Muscle of back (tissue), 11 donors: ENCODE data around the gene KIAA0825. TPM values are rescaled to one million over a fixed set of nuclear protein-coding genes. Genes with fewer than 3 reads are reported as not detected.
A peak's percentile ranks its signal among the peaks of the same experiment; 100 is the strongest.
"Not testable (repeated sequence)": the region's sequence is repeated elsewhere in the genome, so short reads cannot be mapped to it uniquely, and the experiment has no call there.

Source experiments
- DNase-seq, 3 donors: peaks; one replicate each; pipeline versions ENCODE4 v3.0.0 to v3.0.0-alpha.2; 2013
- polyA plus RNA-seq, 10 donors: library from polyadenylated mRNA; unstranded; fragments of 120-200 nt; gene quantifications; one replicate each; pipeline ENCODE4 v1.2.1, GENCODE V29; 2013; ENCODE audit not compliant: insufficient read length in 10 of 10

Gene KIAA0825
- polyA plus RNA-seq, 10 donors: 2.3 to 3.3 (median 2.9) TPM

- no peak for DNase-seq
These were observed 429.7 kb downstream of the KIAA0825 start for GRCh38 chr5:94188725-94189124.

- DNase-seq: no peak
These were observed 433.5 kb downstream of the KIAA0825 start for GRCh38 chr5:94184870-94185269.

GRCh38 chr5:94181895-94182294 lies 436.5 kb downstream of the KIAA0825 start:
- DNase-seq: peak in 1 of 3 donors; percentile 3

DNA sequence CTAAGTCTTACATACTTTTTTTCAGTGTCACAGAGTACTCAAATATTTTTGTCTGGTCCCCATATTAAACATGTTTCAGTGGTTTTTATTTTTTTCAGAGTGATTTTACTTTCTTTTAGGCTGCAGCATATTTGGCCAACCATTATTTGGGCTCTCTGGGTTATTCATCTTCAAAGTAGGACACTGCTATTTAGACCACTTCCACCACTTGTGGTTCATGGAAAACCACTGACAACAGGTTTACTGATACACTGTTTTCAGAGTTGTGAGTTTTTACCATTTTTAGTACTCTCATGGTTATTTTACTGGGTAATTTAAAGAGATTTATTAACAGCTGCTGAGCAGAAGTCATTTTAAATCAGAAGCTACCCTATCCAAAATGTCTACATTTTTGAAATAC lies 437.6 kb downstream of the KIAA0825 start:
- no peak for DNase-seq

- DNase-seq: no peak
These were observed 442.5 kb downstream of the KIAA0825 start for GRCh38 chr5:94175912-94176311.

DNA sequence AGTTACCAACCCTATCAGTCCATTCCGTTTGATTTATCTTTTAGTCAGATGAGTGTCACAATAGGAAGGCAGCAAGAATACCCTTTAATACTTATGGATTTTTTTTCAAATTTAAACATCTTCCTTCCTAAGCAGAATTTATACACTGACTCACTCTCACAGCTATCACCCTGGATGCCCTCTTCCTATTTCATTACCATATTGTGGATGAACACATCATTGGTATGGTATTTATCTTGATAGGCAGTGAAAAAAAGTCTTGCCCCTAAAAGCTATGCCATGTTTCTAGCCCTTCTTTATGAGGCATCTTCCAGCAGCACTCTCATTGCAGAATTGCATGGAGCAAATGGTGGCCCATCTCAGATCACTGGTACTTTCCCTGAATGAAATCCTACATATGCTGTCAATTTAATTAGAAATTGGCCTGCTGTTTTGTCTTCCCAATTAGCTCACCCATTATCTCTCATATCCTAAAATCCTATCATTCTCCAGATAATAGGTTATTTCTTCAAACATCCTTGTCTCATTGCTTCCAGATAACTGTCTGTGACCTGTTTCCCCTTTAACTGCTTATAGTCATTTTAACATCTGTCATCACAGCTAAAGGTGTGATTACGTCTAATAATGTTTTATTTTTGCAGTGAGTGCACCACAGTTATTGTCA lies 443.5 kb downstream of the KIAA0825 start:
- peak in 1 of 3 donors; percentile 6 for DNase-seq

- DNase-seq: no peak
These were observed 445.3 kb downstream of the KIAA0825 start for GRCh38 chr5:94173100-94173499.

- DNase-seq: not testable (repeated sequence)
These were observed 447.3 kb downstream of the KIAA0825 start for GRCh38 chr5:94171070-94171469.

DNA sequence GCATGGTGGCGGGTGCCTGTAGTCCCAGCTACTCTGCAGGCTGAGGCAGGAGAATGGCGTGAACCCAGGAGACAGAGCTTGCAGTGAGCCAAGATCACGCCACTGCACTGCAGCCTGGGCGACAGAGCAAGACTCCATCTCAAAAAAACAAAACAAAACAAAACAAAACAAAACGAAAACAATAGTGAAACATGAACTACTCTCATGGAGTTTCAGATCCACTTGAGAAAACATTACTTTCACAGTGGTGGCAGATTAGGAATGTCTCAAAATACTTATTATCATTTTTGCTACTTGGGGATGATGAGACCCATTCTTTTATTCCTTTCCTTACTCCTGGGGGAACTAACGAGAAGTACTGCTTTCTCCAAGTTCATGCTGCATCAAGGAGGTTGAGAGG lies 448.2 kb downstream of the KIAA0825 start:
- not testable (repeated sequence) for DNase-seq

DNA sequence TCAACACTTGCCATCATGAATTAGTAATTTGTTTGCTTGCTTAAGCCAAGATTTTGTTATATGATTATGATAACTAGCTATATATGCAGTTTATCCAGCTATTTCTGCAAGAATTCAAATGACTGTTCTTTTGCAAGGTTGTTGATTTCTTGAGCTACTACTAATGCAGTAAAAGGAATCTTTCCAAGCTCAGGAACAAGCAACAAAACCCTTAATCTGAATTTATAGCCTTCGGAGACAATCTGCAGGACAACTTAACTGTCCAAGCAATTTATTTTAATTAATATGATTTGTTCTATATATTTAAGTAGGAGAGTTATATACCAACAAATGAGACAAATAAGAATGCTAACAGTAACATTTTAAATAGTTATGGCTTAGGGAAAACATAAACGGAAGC lies 450.3 kb downstream of the KIAA0825 start:
- no peak for DNase-seq

- no peak for DNase-seq
These were observed 456.6 kb downstream of the KIAA0825 start for GRCh38 chr5:94161801-94162200.

DNA sequence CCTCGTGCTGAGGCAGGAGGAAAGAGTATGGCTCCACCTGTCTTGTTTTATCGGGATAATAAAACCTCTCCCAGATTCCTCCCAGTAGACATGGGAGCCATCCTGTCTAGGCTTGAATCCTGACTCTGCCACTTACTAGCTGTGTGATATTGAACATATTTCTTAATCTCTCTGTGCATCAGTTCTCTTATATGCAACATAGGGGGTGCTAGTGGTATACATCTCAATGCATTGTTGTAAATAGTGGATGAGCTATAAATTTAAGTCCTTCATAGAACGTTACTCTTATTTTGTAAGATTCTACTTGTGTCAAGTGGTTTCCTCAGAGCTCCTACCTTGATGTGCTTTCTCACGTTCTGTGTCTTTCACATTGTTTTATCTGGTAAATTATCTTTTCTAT lies 459.3 kb downstream of the KIAA0825 start:
- DNase-seq: no peak

DNA sequence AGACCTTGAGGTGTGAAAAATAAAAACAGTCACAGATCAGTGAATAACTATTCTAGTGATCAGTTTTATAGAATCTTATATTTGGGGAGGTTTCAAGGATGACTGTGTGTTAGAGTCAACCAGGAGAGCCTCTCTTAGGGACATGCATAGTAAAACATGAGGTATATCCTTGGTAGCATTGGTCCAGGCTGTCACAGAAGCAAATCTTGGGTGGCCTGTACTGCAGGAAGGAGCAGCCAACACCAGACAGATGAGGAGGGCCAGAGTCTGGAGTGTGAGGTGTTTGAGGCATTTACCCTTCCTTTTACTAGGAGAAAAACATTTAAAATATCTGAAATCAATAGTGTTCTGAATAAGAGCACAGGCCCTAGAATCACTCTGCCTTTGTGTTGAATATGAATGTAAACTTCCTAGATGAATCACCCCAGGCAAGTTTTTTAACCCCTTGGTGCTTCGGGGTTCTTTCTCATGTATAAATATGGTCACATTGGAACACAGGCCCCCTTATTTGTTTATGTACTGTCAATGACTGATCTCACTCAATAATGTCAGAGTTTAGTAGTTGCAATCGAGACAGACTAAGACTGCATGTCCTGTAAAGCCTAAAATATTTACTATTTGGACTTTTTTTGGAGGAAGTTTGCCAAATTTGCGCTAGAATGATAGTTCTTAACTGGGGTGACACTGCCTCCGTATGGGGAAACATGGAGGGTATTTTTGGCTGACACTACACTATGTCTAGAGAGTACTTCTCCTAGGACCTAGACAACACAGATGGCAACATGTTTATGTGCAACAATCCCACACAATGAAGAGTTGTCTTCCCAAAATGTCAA lies 460.5 kb downstream of the KIAA0825 start:
- DNase-seq: no peak

GRCh38 chr5:94154672-94155071 lies 463.7 kb downstream of the KIAA0825 start:
- DNase-seq: no peak

GRCh38 chr5:94153736-94154450 lies 464.5 kb downstream of the KIAA0825 start:
- no peak for DNase-seq

DNA sequence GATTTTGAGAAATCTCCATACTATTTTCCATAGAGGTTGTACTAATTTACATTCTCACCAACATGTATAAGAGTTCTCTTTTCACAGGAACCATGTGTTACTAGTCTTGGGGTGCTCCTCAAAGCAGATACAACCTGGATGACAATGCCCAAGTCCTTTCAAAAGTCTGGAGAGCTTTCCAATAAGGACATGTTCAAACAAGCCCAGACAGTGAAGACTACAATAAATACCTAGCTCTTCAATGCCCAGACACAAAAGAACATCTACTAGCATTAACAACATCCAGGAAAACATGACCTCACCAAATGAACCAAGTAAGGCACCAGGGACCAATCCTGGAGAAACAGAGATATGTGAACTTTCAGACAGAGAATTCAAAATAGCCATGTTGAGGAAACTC lies 474.8 kb downstream of the KIAA0825 start:
- not testable (repeated sequence) for DNase-seq

GRCh38 chr5:94140300-94140699 lies 478.1 kb downstream of the KIAA0825 start:
- no peak for DNase-seq

GRCh38 chr5:94130077-94130476 lies 488.3 kb downstream of the KIAA0825 start:
- DNase-seq: no peak

DNA sequence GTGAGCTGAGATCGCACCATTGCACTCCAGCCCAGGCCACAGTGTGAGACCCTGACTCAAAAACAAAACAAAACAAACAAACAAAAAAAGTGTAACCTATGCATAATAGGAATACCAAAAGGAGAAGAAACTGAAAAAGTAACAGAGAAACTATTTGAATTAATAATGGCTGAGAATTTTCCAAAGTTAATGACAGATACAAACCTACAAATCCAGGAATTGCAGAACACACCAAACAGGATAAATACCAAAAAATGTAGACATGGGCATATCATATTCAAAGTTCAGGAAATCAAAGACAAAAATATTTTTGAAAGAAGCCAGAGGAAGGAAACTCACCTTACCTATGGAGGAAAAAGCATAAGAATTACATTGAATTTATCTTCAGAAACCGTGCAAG lies 493.3 kb downstream of the KIAA0825 start:
- no peak for DNase-seq

- DNase-seq: not testable (repeated sequence)
These were observed 502.1 kb downstream of the KIAA0825 start for GRCh38 chr5:94116317-94116716.

GRCh38 chr5:94113087-94113486 lies 505.3 kb downstream of the KIAA0825 start:
- DNase-seq: no peak

GRCh38 chr5:94111209-94112004 lies 507.0 kb downstream of the KIAA0825 start:
- peak; percentile 92 to 97 (median 94) for DNase-seq
